Activated CD4-positive, alpha-beta T cell treated with anti-CD3 and anti-CD28 coated beads for 48 hours (primary cell): Measurements from ENCODE around the gene HIC2.
"Not testable (repeated sequence)": the region's sequence is repeated elsewhere in the genome, so short reads cannot be mapped to it uniquely, and the experiment has no call there.

Experiments
- DNase-seq: peaks from one replicate; pipeline ENCODE4 v3.0.0-alpha.2; 2020

HIC2 gene

DNA sequence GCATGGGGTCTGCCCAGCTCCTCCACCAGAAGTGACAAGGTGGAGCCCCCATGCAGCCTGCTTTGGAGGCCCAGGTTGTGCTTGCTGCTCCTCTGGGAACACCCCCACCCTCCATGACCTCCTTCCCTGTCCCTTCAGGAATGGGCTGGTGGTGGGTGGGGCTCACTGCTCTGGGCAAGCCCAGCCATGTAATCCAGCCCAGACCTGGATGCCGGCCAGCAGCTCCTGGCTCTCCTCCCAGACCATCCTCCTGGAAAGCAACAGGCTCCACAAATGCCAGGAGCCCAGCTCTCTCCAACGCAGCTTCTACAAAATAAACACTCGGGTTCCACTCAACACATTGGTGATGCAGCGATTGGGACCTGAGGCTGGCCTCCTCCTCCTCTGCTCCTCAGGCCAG is 80.8 kb downstream of the HIC2 start:
- not testable (repeated sequence) for DNase-seq

DNA sequence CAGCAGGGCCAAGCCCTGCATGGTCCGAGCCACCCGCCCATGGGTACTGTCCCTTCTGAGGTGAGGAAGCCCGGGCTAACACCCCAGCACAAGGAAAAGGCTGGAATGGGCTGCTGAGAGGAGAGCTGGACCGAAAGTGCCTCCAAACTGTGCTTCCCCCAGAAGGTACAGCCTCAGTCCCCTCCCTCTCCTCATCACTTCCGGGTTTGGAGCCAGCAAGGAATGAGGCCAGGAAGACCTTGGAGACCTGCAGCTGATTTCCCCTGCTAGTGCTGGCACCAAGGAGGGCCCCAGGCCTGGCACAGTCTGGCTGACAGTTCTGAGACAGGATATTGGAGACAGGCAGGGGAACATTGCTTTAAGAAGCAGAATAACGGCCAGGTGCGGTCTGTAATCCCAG is 81.3 kb downstream of the HIC2 start:
- not testable (repeated sequence) for DNase-seq

DNA sequence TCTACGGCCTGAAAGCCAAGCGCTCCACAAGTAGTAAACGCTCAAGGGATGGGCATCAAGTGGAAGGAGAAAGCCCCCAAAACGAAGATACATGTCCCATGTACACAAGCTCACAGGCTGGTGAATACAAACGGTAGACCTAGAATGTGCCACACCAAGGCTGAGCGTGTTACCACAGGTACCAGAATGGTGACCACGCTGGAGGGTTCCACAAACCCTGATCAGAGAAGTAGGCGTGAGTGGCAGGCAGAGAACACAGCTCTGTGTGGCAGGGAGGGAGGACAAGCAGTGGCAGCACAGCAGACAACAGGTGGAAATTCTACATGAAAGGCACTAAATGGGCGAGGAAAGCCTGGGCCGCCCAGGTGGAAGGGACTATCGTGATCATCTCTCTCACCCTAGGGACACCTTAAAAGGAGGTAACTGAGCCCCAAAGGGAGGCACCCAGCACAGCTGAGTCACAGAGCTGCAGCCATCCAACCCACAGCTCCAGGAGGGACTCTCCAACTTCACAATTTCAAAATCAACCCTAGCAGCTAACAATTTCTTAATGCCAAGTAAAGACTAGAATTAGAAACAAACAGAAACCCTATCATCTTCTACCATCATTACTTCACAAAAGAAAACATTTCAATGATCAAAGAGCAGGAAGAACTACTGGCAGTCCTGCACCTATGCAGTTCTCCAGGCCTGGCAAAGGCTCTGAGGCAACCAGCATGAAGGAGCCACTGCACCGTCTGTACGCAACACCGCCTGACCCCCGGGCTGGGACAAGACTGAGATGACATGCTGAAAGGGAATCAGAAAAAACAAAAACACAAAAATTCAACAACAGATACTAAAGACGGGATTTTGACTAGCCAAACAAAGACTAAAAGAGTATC is 82.7 kb downstream of the HIC2 start:
- DNase-seq, result not testable (repeated sequence)
